Measurements from ENCODE around the gene FAF1.

DNA sequence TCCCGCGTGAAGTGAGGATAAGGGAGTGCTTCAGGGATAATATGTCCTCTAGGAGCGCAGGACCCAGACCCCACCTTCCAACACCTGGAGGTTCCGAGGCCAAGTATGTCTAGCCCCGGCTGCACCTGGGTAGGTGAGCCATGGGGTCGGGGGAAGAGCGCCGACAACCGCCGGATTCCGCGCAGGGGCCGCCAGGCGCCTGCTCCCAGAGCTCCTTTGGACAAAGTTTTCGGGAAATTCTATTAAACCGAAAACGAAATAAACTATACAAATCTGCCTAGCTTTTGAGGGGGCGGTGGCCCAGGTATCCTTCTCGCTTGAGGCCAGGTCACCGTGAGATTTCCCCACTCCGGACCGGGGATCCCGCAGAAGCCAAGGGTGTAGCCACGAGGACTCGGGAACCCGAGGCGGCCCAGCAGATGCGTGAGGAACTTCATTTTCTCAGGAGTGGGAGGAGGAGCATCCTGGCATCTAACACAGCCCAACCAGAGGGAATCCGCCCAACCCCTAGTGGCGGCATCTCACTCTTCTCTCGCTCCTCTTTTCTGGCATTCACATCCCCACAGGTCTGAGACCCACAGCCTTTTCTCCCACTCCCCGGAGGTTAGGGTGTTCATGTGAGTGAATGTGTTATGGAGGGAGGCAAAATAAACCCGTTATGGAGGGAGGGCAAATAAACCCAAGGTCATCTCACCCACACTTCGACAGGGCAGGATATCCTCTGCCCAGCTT is 534.5 kb downstream of the FAF1 start:
- TF ChIP-seq GATA2 (IDR thresholded peaks at IDR 0.05; ENCODE audit: low read depth, low read length) = no peak
- TF ChIP-seq GATA3 (IDR thresholded peaks at IDR 0.05; ENCODE audit: low read depth, low read length) = no peak

All from SH-SY5Y (cell line).